ENCODE results near the gene ICAM2.

The ICAM2 gene

DNA sequence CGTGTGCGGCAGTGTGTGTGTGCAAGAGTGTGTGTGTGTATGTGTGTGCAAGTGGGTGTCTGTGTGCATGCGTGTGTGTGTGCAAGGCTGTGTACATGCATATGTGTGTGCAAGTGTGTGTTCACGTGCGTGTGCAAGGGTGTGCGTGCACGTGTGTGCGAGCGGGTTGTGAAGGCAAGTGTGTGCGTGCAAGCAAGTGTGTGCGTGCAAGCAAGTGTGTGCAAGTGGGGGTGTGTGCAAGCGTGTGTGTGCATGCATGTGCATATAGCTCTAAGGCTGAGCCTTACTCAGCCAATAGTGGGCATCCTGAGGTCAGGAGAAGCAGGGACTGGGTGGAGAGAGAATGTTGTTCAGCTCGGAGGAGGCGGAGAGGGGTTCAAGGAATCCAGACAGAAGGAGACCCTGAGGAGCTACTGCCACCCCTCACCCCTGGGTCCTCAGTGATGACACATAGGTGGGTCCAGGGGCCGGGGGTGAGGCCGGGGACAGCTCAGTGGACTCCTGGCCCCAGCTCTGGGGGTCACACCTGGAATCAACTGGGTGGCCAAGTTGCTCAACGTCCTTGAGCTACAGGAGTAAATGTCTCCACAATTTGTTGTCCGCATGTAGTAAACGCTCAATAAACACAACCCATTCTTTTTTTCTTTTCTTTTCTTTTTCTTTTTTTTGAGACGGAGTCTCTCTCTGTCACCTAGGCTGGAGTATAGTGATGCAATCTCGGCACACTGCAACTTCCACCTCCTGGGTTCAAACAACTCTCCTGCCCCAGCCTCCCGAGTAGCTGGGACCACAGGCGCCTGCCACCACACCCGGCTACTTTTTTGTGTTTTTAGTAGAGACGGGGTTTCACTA, 20.5 kb downstream of the ICAM2 start:
- peak overlapping the region; percentile 84 for H3K4me3 Mint-ChIP-seq
- peaks cover 21% of the 10 kb centered on the region for H3K4me1 Mint-ChIP-seq (ENCODE audit: low read depth)
- no peak overlapping the region for H3K27ac Mint-ChIP-seq
- peak; percentile 33 for DNase-seq
- H3K27me3 Mint-ChIP-seq = no peaks in the 10 kb centered on the region
- no peaks in the 10 kb centered on the region for H3K9me3 Mint-ChIP-seq
- peaks cover 34% of the 10 kb centered on the region for H3K36me3 Mint-ChIP-seq (ENCODE audit: low read depth)

DNA sequence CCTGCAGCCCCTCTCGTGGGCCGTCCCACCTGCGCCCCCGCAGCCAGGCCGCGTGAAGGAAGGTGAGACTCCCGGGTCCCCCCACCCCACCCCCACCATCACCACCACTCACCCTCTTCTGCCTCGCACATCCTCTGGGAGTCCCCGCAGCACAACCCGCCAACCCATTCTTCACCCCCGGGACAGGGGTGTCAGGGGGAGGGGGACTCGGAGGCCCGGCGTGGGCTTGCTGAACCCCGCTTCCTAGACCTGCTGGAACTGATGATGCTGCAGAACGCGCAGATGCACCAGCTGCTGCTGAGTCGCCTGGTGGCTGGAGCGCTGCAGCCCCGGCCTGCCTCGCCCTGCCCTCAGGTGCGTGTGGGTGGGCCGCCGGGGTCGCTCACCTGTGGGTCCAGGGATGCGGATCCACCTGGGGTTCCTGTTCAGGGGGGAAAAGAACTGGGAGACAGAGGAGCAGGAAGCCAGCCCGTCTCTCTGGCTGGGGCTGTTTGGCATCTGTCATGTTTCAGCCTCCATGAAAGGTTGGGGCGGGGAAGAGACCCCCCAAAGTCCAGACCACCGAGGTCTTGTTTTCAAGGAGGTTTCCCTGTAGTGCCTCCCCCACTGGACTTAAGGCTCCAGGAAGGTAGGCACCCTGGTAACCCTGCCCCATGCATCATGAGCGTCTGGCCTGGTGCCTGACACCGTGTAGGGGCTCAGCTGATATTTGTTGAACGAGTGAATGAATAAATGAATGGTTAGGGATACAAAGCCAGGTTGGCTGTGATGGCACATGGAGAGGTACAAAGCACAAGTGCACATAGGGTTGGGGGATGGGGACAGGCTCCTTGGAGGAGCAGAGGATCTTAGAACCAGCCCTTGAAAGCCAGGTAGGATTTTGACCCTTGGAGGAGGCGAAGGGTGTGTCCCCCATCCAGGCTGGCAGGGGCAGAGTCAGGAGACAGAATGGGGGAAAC, 21.4 kb downstream of the ICAM2 start:
- Mint-ChIP-seq H3K4me3 (peak overlapping the region; percentile 84), H3K27ac (peak overlapping the region; percentile 18), H3K36me3 (ENCODE audit: low read depth) (peaks cover 25% of the 10 kb centered on the region), H3K27me3 (no peaks in the 10 kb centered on the region), H3K4me1 (ENCODE audit: low read depth) (peaks cover 23% of the 10 kb centered on the region), H3K9me3 (no peaks in the 10 kb centered on the region)
- DNase-seq = peak; percentile 48

DNA sequence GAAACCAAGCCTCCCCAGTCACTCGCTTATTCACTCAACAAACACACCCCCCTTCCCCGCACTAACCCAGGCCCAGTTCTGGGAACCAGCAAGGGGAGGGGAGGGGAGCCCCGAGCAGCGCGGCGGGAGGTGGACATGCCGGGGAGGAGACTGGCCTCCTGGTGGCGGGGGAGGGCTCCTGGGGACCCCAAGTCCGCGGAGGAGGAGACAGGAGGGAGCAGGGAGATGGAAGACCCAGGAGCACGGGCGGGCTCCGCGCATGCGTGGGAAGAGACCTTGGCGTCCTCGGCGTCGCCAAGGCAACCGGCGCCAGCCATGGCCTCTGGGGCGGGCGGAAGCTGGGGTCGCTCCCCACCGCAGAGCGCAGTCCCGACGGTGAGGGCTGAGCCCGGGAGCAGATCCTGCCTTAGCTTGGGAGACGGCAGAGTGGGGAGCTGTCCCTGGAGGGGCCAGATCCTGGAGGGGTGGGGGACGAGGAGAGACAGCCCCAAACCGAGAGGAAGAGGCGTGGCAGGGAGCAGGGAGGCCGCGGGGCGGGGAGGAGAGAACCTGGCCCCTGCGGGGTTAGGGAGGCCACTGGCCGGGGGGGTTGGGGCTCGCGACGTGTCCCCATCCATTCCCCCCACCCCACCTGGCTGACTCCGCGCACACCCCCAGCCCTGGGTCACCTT, 22.2 kb downstream of the ICAM2 start, which contains the start of gene PRR29:
TSS of gene PRR29 (plus strand) at position 302 of the 671 bp plus-strand sequence. CDS start at position 316, 14 bp downstream.
- H3K27ac Mint-ChIP-seq = peak within 1 kb of the TSS; percentile 81
- H3K36me3 Mint-ChIP-seq (ENCODE audit: low read depth) = peaks cover 17% of the 10 kb centered on the region
- H3K9me3 Mint-ChIP-seq = no peaks in the 10 kb centered on the region
- peaks cover 29% of the 10 kb centered on the region for H3K4me1 Mint-ChIP-seq (ENCODE audit: low read depth)
- H3K4me3 Mint-ChIP-seq = peak within 1 kb of the TSS; percentile 84
- no peaks in the 10 kb centered on the region for H3K27me3 Mint-ChIP-seq
- peak; percentile 83 for DNase-seq

DNA sequence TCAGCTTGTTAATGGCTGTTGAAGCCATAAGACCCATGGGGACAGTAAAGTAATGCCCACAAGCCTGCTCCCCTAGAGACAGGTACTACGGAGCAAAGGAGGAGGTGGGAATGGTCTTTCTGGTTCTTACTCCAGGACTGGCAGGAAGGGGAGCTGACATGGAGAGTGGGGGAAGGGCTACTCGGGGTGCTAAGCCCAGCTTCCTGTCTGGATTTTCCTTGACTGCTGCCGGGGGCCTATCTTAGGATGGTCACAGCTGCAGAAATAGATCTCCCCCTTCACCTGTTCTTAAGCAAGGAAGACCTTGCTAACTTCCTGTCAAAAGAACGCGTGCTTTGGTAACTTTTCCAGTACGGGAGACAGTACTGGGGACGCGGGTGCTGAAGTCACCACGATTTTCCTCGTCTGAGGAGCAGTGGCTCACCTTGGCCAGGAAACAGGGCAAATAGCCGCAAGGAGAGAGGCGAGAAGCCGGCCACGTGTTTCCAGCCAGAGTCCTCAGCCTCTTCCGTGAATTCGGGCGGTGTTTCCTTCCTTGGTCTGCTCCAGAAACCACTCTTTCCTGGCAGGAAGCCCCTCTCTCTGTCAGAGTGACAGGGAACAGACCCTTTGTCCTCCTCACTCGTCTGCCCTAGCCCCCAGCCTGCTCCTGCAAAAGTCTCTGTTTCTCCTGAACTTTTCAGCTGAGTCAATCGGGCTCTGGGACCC, 22.9 kb downstream of the ICAM2 start:
- no peak for DNase-seq
- Mint-ChIP-seq H3K4me3 (peak overlapping the region; percentile 84), H3K36me3 (ENCODE audit: low read depth) (peaks cover 10% of the 10 kb centered on the region), H3K27ac (peak overlapping the region; percentile 81), H3K27me3 (no peaks in the 10 kb centered on the region), H3K9me3 (no peaks in the 10 kb centered on the region), H3K4me1 (ENCODE audit: low read depth) (peaks cover 33% of the 10 kb centered on the region)

DNA sequence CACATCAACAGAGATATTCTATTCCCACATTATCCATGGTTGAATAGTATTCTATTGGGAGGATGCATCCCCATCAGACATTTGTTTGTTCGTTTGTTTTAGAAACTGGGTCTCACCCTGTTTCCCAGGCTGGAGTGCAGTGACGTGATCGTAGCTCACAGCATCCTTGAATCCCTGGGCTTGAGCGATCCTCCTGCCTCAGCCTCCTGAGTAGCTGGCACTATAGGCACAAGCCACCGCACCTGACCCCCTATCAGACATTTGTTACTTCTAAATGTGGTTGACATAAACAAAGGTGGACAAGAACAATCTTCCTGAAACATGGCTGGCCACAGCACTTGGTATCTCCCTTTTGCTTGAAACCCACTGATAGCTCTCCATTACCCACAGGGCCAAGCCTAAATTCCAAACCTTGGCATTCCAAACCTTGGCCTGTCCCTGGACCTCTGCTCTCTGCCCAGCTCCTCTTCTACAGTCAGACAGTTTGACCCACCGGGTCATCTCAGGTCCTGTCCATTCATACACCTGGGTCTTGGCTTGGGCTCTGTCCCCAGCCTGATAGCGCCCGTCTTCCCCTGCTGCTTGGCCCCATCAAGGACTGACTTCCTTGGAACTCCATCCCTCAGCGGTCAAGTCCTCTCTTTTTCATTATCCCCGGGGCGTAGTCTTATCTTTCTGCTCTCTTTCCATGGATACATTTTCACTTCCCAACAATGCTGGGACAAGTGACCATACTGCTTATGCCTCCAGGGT, 23.8 kb downstream of the ICAM2 start:
- H3K27ac Mint-ChIP-seq = no peak overlapping the region
- peak; percentile 20 for DNase-seq
- peaks cover 34% of the 10 kb centered on the region for H3K4me1 Mint-ChIP-seq (ENCODE audit: low read depth)
- no peaks in the 10 kb centered on the region for H3K9me3 Mint-ChIP-seq
- H3K36me3 Mint-ChIP-seq (ENCODE audit: low read depth) = peaks cover 1% of the 10 kb centered on the region
- peaks cover 3% of the 10 kb centered on the region for H3K27me3 Mint-ChIP-seq
- no peak overlapping the region for H3K4me3 Mint-ChIP-seq

DNA sequence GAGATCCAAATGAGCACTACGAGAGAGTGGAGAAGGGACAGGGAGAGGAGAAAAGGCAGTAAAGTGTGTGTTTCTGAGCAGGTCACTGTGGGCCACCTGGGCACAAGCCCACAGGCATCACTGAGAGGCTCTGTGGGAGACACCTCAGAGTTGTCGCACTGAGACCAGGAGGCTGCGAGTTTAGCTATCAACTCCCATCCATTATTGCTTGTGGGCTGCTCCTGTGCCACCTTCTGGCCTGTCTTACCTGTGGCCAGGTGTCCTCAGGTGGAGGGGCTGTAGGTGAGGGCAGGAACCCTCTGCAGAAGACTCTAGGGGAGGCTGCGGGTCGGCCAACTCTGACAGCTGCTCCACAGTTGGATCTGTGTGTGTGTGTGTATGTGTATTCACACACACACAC, 24.8 kb downstream of the ICAM2 start:
- Mint-ChIP-seq H3K4me1 (ENCODE audit: low read depth) (peaks cover 40% of the 10 kb centered on the region), H3K4me3 (no peak overlapping the region), H3K9me3 (no peaks in the 10 kb centered on the region), H3K36me3 (ENCODE audit: low read depth) (no peaks in the 10 kb centered on the region), H3K27ac (no peak overlapping the region), H3K27me3 (peaks cover 3% of the 10 kb centered on the region)
- DNase-seq = peak; percentile 29

DNA sequence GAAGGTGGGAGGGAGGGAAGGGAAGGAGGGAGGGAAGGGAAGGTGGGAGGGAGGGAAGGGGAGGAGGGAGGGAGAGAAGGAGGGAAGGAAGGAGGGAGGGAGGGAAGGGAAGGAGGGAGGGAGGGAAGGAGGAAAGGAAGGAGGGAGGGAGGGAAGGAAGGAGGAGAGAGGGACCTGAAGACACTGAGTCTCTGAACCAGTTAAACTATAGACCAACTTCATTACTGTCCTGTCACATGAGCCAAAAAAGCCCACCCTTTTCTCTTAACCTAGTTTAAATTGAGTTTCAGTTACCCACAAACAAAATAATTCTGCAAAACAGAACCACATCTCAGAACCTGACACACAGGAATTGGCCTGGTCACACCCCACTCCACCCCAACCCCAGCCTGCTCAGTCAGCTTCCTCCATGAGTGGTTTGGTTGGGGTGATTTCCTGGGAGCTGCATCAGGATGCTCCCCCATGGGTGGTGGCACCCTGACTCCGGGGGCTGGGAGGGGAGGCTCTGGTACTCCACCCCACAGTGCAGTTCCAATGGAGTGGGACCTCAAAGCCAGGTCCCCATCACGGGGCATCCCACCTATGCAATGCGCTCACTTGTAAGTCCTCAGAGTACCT, 27.0 kb downstream of the ICAM2 start:
- Mint-ChIP-seq H3K4me3 (no peak overlapping the region), H3K9me3 (no peaks in the 10 kb centered on the region), H3K27me3 (peaks cover 3% of the 10 kb centered on the region), H3K27ac (no peak overlapping the region), H3K36me3 (ENCODE audit: low read depth) (no peaks in the 10 kb centered on the region), H3K4me1 (ENCODE audit: low read depth) (peaks cover 37% of the 10 kb centered on the region)
- peak; percentile 34 for DNase-seq

DNA sequence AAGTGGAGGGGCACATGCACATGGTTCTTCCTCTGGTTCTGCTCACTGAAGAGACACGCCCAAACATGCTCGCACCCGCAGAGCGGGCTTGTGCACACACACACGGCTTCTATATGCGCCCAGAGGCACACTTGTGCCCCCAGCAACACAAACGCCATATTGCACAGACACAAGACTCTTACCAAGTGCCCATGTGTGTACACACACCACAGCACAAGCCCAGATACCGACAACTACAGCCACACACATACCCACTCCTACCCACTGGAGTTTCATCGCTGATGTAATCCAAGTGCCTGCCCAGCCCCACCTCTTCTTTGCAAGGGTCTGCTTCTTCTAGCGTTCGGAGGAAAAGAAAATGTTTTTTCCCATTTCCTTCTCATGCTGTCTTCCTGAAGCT, 28.8 kb downstream of the ICAM2 start:
- peaks cover 30% of the 10 kb centered on the region for H3K4me1 Mint-ChIP-seq (ENCODE audit: low read depth)
- no peaks in the 10 kb centered on the region for H3K9me3 Mint-ChIP-seq
- H3K36me3 Mint-ChIP-seq (ENCODE audit: low read depth) = no peaks in the 10 kb centered on the region

DNA sequence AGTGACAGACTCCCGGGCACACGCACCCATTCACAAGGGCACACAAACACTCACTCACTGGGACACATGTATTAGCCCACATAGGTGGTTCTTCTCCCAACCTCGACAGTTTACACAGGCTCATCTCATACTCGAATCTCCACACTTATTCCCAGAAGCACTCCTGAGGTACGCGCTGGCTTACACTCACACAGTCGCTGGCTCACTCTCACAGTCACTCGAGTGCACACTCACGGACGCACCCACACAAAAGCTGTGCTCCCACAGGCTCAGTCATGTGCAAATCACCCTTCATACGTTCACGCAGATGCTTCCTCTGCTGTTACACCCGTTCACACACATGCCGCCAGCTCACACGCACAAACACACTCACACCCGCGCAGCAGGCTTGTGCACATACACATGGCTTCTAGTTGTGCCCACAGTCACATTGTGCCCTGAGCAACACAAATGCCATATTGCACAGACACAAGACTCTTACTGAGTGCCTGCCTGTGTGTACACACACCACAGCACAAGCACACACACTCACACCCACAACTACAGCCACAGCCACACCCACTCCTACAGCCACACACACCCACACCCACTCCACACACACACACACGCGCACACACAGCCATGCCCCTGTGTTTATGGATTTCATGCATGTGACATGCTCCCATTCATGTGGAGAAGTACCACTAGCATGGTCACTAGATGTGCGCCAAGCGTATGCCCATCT, 30.6 kb downstream of the ICAM2 start:
- H3K4me1 Mint-ChIP-seq (ENCODE audit: low read depth) = peaks cover 45% of the 10 kb centered on the region
- no peaks in the 10 kb centered on the region for H3K36me3 Mint-ChIP-seq (ENCODE audit: low read depth)
- no peak overlapping the region for H3K27ac Mint-ChIP-seq
- no peak overlapping the region for H3K4me3 Mint-ChIP-seq
- H3K27me3 Mint-ChIP-seq = peaks cover 3% of the 10 kb centered on the region
- H3K9me3 Mint-ChIP-seq = no peaks in the 10 kb centered on the region
- DNase-seq = no peak

More for the DNA sequence above, 28.8 kb downstream of the ICAM2 start:
- DNase-seq = no peak
- Mint-ChIP-seq H3K27ac (no peak overlapping the region), H3K4me3 (no peak overlapping the region), H3K27me3 (peaks cover 3% of the 10 kb centered on the region)

DNA sequence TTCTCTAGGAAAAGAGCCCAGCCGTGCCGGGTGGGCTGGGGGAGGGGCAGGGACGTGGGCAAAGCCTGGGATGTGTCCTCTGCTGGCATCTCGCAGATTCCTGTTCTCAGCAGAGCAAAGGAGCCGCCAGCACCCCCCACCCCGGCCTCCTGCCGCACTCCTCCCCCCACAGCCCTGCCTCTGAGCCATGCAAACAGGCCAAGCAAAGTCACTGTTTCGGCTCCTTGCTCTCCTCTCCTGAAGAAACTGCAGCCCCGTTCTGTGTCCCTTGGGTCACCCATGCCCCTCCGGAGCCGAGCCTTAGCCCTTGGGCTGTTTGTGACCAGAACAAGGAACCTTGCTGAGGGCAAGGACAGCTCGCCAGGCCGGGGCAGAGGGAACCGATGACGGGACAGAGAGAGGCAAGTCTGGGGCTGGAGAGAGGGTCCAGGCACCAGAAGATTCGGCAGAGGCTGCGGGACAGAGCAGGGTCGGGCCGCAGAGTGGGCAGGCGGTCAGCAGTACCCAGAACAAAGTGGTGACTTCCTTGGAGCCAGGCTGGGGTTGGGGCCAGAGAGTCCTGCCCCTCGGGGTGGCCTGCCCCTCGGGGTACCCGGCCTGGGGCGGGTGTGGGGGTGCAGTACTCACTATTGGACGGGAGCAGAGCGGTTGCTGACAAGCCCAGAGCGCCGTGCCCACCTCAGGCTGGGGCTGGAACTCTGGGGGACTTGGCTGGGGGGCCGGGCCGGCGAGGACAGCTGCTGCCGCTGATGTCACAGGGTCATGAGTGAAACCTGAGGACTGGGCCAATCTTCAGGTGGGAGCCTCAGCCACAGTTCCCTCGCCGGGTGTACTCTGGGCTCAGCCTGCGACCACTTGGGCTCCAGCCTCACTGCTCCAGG, 31.5 kb downstream of the ICAM2 start:
- no peak overlapping the region for H3K4me3 Mint-ChIP-seq
- H3K4me1 Mint-ChIP-seq (ENCODE audit: low read depth) = peaks cover 46% of the 10 kb centered on the region
- DNase-seq = no peak
- H3K9me3 Mint-ChIP-seq = no peaks in the 10 kb centered on the region
- H3K36me3 Mint-ChIP-seq (ENCODE audit: low read depth) = no peaks in the 10 kb centered on the region
- no peak overlapping the region for H3K27ac Mint-ChIP-seq
- peaks cover 3% of the 10 kb centered on the region for H3K27me3 Mint-ChIP-seq

DNA sequence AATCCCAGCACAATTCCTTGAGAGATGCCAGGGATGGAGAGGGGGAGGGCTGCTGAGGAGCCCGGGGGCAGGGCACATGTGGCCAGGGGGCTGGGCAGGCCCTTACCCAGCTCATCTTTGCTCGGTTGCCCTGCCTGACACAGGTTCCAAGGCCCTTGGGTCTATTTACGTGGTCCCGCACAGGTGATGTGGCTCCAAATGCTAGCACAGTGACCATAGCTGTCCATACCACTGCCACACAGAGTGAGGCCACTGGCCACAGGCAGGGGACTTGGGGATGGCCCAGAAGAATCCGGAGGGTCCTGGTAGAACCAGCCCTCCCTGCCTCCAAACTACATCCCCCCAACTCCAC, 32.3 kb downstream of the ICAM2 start:
- no peak overlapping the region for H3K4me3 Mint-ChIP-seq
- H3K4me1 Mint-ChIP-seq (ENCODE audit: low read depth) = peaks cover 40% of the 10 kb centered on the region
- no peak for DNase-seq
- no peak overlapping the region for H3K27ac Mint-ChIP-seq
- peaks cover 3% of the 10 kb centered on the region for H3K27me3 Mint-ChIP-seq
- H3K36me3 Mint-ChIP-seq (ENCODE audit: low read depth) = no peaks in the 10 kb centered on the region
- no peaks in the 10 kb centered on the region for H3K9me3 Mint-ChIP-seq
